Measurements from ENCODE around the gene PCED1A. TPM values are rescaled to one million over a fixed set of nuclear protein-coding genes. Genes with fewer than 3 reads are reported as not detected.
A peak's percentile ranks its signal among the peaks of the same experiment; 100 is the strongest.

PCED1A gene
- total RNA-seq, 5 donors from 2014 or later (not counting 1 experiment from before 2014, with no cell fraction given): 65.1 to 111 (median 95.2) TPM

- no peaks in the 10 kb centered on the region for H3K9me3 Mint-ChIP-seq
- H3K27me3 Mint-ChIP-seq: peaks cover 50 to 81% of the 10 kb centered on the region in 2 donors
- peaks cover 24 to 27% (median 25%) of the 10 kb centered on the region in 3 donors for H3K4me1 Mint-ChIP-seq
- ATAC-seq (replicated peaks in 1 of 4) (peak; percentile 26 to 56 (median 38)), DNase-seq (peak in 2 of 35 experiments; percentile 17 to 24)
- Histone ChIP-seq H3K27me3 (replicated peaks in 1 of 2; ENCODE audit: control insufficient read depth in 2 of 2, extremely low read depth in 1 of 2, insufficient read depth in 2 of 2, low read length in 1 of 2) (peaks cover 0 to 88% of the 10 kb centered on the region in 2 experiments), H3K4me3 (ENCODE audit: control insufficient read depth in 1 of 2, extremely low read depth in 1 of 2, low read length in 1 of 2) (peak within 1 kb of the TSS; percentile 33 to 89), H3K36me3 (ENCODE audit: control insufficient read depth in 2 of 2, extremely low read depth in 1 of 2, insufficient read depth in 1 of 2, low read length in 1 of 2) (no peaks in the 10 kb centered on the region), H3K4me1 (ENCODE audit: control insufficient read depth in 1 of 2, extremely low read depth in 1 of 2, insufficient read depth in 2 of 2, low read length in 2 of 2) (peaks cover 4 to 27% of the 10 kb centered on the region in 2 experiments), H3K27ac (ENCODE audit: low read length) (no peak within 1 kb of the TSS), H3K9me3 (no peaks in the 10 kb centered on the region)
- CTCF ChIA-PET: no interaction called here
- POLR2A ChIA-PET: no interaction called here
- peak within 1 kb of the TSS in 1 of 2 donors; percentile 53 for H3K27ac Mint-ChIP-seq
- H3K36me3 Mint-ChIP-seq: no peaks in the 10 kb centered on the region
- 2% methylated on average over 36 of the region's 52 CpGs for WGBS (ENCODE audit: insufficient coverage)
- peak within 1 kb of the TSS; percentile 81 to 96 (median 82) for H3K4me3 Mint-ChIP-seq
These were observed 39.8 kb downstream of the PCED1A start, which contains the start of gene CPXM1 for GRCh38 chr20:2800521-2801285. Gene CPXM1, minus strand, starts transcription at chr20:2800627. Its CDS starts 55 bp downstream, at chr20:2800572.

DNA sequence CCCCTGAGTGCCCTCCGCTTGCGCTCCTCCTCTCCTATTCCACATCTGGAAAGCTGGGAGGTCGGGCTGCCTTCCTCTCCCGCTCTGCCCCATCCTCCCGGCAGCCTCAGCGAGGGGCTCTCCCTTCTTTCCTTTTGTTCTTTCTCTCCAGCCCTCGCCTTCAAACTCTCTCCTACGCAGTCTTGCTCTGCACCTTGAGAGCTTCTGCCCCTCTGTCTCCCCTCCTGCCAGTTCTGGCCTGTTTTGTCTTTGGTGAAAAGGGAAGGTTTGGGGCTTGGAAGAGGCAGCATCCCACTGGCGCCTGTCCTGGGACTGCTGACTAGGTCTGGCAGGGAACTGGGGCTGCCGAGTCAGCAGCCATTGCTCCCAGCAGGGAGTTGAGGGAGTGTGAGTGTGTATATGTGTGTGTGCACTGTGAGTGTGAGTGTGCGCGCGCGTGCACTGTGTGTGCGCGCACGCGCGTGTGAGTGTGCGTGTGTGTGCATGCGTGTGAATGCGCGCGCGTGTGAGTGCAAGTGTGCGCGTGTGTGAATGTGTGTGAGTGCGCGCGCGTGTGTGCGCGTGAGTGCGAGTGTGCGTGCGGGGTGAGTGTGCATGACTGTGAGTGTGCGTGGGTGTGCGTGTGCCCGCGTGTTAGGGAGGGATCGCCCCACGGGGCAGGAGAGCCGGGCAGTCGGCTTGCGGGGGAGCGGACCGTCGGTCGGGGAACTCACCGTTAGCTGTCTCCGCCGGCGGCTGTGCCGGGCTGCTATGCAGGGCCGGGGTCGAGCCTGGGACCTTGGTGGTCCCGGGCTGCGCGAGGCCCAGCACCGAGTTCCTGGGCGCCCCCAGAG lies 40.6 kb downstream of the PCED1A start:
- ChIA-PET POLR2A (no interaction called here), CTCF (no interaction called here)
- 6% methylated on average over 49 of the region's 61 CpGs for WGBS (ENCODE audit: insufficient coverage)
- Mint-ChIP-seq H3K4me1 (peaks cover 24 to 27% (median 25%) of the 10 kb centered on the region in 3 donors), H3K4me3 (peak overlapping the region; percentile 81 to 96 (median 82)), H3K27ac (peak overlapping the region in 1 of 2 donors; percentile 53), H3K9me3 (no peaks in the 10 kb centered on the region), H3K27me3 (peaks cover 50 to 78% of the 10 kb centered on the region in 2 donors), H3K36me3 (no peaks in the 10 kb centered on the region)
- no peaks in the 10 kb centered on the region for H3K36me3 ChIP-seq (ENCODE audit: control insufficient read depth in 2 of 2, extremely low read depth in 1 of 2, insufficient read depth in 1 of 2, low read length in 1 of 2)
- H3K4me3 ChIP-seq (ENCODE audit: control insufficient read depth in 1 of 2, extremely low read depth in 1 of 2, low read length in 1 of 2): peak overlapping the region; percentile 33 to 89
- DNase-seq (no peak), ATAC-seq (replicated peaks in 1 of 4) (peak in 3 of 4 experiments; percentile 7 to 38 (median 8))
- H3K27ac ChIP-seq (ENCODE audit: low read length): no peak overlapping the region
- peaks cover 0 to 88% of the 10 kb centered on the region in 2 experiments for H3K27me3 ChIP-seq (replicated peaks in 1 of 2; ENCODE audit: control insufficient read depth in 2 of 2, extremely low read depth in 1 of 2, insufficient read depth in 2 of 2, low read length in 1 of 2)
- H3K9me3 ChIP-seq: no peaks in the 10 kb centered on the region
- H3K4me1 ChIP-seq (ENCODE audit: control insufficient read depth in 1 of 2, extremely low read depth in 1 of 2, insufficient read depth in 2 of 2, low read length in 2 of 2): peaks cover 4 to 27% of the 10 kb centered on the region in 2 experiments

GRCh38 chr20:2799271-2799670 lies 41.2 kb downstream of the PCED1A start:
- no peak overlapping the region for H3K27ac ChIP-seq (ENCODE audit: low read length)
- H3K4me3 ChIP-seq (ENCODE audit: control insufficient read depth in 1 of 2, extremely low read depth in 1 of 2, low read length in 1 of 2): peak overlapping the region; percentile 33 to 89
- Mint-ChIP-seq H3K9me3 (no peaks in the 10 kb centered on the region), H3K36me3 (no peaks in the 10 kb centered on the region), H3K27ac (peak overlapping the region in 1 of 2 donors; percentile 65), H3K4me3 (peak overlapping the region; percentile 81 to 96 (median 82)), H3K4me1 (peaks cover 24 to 27% (median 25%) of the 10 kb centered on the region in 3 donors), H3K27me3 (peaks cover 50 to 74% of the 10 kb centered on the region in 2 donors)
- POLR2A ChIA-PET: no interaction called here
- H3K36me3 ChIP-seq (ENCODE audit: control insufficient read depth in 2 of 2, extremely low read depth in 1 of 2, insufficient read depth in 1 of 2, low read length in 1 of 2): no peaks in the 10 kb centered on the region
- peaks cover 4 to 27% of the 10 kb centered on the region in 2 experiments for H3K4me1 ChIP-seq (ENCODE audit: control insufficient read depth in 1 of 2, extremely low read depth in 1 of 2, insufficient read depth in 2 of 2, low read length in 2 of 2)
- ATAC-seq (replicated peaks in 1 of 4): no peak
- peaks cover 0 to 85% of the 10 kb centered on the region in 2 experiments for H3K27me3 ChIP-seq (replicated peaks in 1 of 2; ENCODE audit: control insufficient read depth in 2 of 2, extremely low read depth in 1 of 2, insufficient read depth in 2 of 2, low read length in 1 of 2)
- CTCF ChIA-PET: no interaction called here
- WGBS (ENCODE audit: insufficient coverage): 57% methylated on average over 6 of the region's 9 CpGs
- DNase-seq: no peak
- H3K9me3 ChIP-seq: no peaks in the 10 kb centered on the region

GRCh38 chr20:2798814-2799213 lies 41.6 kb downstream of the PCED1A start:
- Mint-ChIP-seq H3K27ac (no peak overlapping the region), H3K4me1 (peaks cover 24 to 27% (median 25%) of the 10 kb centered on the region in 3 donors), H3K9me3 (no peaks in the 10 kb centered on the region), H3K36me3 (no peaks in the 10 kb centered on the region), H3K27me3 (peaks cover 51 to 71% of the 10 kb centered on the region in 2 donors), H3K4me3 (peak overlapping the region; percentile 81 to 96 (median 82))
- no peak for DNase-seq
- 69% methylated on average over 3 of the region's 6 CpGs for WGBS (ENCODE audit: insufficient coverage)
- no peak overlapping the region for H3K27ac ChIP-seq (ENCODE audit: low read length)
- ATAC-seq (replicated peaks in 1 of 4): no peak
- no peaks in the 10 kb centered on the region for H3K36me3 ChIP-seq (ENCODE audit: control insufficient read depth in 2 of 2, extremely low read depth in 1 of 2, insufficient read depth in 1 of 2, low read length in 1 of 2)
- peaks cover 0 to 86% of the 10 kb centered on the region in 2 experiments for H3K27me3 ChIP-seq (replicated peaks in 1 of 2; ENCODE audit: control insufficient read depth in 2 of 2, extremely low read depth in 1 of 2, insufficient read depth in 2 of 2, low read length in 1 of 2)
- ChIA-PET POLR2A (no interaction called here), CTCF (no interaction called here)
- H3K9me3 ChIP-seq: no peaks in the 10 kb centered on the region
- H3K4me1 ChIP-seq (ENCODE audit: control insufficient read depth in 1 of 2, extremely low read depth in 1 of 2, insufficient read depth in 2 of 2, low read length in 2 of 2): peaks cover 4 to 27% of the 10 kb centered on the region in 2 experiments
- no peak overlapping the region for H3K4me3 ChIP-seq (ENCODE audit: control insufficient read depth in 1 of 2, extremely low read depth in 1 of 2, low read length in 1 of 2)

DNA sequence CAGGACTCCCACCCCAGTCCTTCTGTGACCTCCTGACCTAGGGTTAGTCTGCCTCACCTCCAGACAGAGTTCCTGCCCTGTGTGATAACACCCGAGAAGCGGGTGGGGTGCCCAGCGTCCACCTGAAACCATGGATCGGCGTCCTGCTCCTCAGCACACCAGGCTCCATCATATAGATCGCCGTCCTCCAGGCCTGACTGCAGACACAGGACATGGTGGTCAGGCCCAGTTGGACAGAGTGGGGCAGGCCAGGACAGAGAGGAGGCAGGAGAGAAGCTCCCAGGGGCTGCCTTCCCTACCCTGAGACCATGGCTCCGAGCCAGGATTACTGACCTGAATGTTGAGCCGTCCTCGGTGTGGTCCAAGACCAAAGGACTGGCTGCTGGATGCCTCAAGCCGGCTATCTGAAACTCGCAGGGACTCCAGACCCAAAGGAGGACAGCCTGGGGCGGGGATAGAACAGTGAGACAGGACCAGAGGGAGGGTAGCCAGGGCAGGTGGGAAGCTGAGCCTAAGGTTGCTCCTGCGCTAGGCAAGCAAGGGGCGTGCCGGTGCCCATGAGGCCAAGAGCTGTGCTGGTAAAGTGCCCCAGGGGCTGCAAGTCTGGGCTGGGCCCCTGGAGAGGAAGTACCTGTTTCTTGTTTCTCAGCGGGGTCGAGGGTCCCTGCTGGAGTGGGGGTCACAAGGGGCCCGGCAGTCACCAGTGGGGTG lies 42.2 kb downstream of the PCED1A start:
- ATAC-seq (replicated peaks in 1 of 4): no peak
- H3K4me1 Mint-ChIP-seq: peaks cover 24 to 27% (median 25%) of the 10 kb centered on the region in 3 donors
- no peaks in the 10 kb centered on the region for H3K36me3 Mint-ChIP-seq
- 92% methylated on average over 19 of the region's 19 CpGs for WGBS (ENCODE audit: insufficient coverage)
- no peaks in the 10 kb centered on the region for H3K9me3 Mint-ChIP-seq
- peaks cover 55 to 71% of the 10 kb centered on the region in 2 donors for H3K27me3 Mint-ChIP-seq
- peak overlapping the region in 1 of 3 donors; percentile 96 for H3K4me3 Mint-ChIP-seq
- Histone ChIP-seq H3K27ac (ENCODE audit: low read length) (no peak overlapping the region), H3K4me3 (ENCODE audit: control insufficient read depth in 1 of 2, extremely low read depth in 1 of 2, low read length in 1 of 2) (no peak overlapping the region), H3K4me1 (ENCODE audit: control insufficient read depth in 1 of 2, extremely low read depth in 1 of 2, insufficient read depth in 2 of 2, low read length in 2 of 2) (peaks cover 4 to 27% of the 10 kb centered on the region in 2 experiments), H3K36me3 (ENCODE audit: control insufficient read depth in 2 of 2, extremely low read depth in 1 of 2, insufficient read depth in 1 of 2, low read length in 1 of 2) (no peaks in the 10 kb centered on the region), H3K9me3 (no peaks in the 10 kb centered on the region), H3K27me3 (replicated peaks in 1 of 2; ENCODE audit: control insufficient read depth in 2 of 2, extremely low read depth in 1 of 2, insufficient read depth in 2 of 2, low read length in 1 of 2) (peaks cover 0 to 87% of the 10 kb centered on the region in 2 experiments)
- no peak for DNase-seq
- ChIA-PET CTCF (no interaction called here), POLR2A (no interaction called here)
- no peak overlapping the region for H3K27ac Mint-ChIP-seq

Data from T-cell (primary cell).